Stomach (tissue), 4 donors: ENCODE measurements around the gene TCP1.

Source experiments
- EP300 ChIP-seq: sonication (generic); formaldehyde crosslinking; IDR thresholded peaks from one replicate; pipeline ENCODE4 v1.6.1; 2017; ENCODE audit warnings: antibody characterized with exemption
- TF ChIP-seq, protein P1 (sequence below), 7 experiments: fragments of 450-650 bp in 4 of 7; fragments of 200-600 bp in 3 of 7; sonication (generic) in 3 of 7; IDR thresholded peaks; one replicate each; pipeline ENCODE4 v1.5.1; 2016 to 2019; ENCODE audit warnings: antibody characterized with exemption in 7 of 7, control low read depth in 2 of 7, mild to moderate bottlenecking in 1 of 7

DNA sequence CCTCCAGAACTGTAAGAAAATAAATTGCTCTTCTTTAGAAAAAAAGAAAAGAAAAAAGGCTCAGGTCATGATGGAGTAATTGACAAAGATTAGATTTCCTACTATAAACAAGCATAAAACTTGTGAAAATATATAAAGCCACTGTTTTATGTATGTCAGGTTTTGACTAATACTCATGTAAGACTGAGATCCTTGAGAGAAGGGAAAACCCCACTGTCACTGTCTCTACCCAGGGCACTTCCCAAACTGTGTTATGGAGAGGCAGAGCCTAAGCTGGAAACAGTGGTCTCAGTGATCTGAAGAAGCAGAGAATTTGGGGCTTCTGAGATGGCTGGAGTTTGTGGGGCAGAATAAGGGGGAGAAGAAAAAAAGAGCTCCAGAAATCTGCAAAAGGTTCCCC, 19.9 kb downstream of the TCP1 start:
- no peak for TF ChIP-seq EP300
- TF ChIP-seq, protein P1, sequence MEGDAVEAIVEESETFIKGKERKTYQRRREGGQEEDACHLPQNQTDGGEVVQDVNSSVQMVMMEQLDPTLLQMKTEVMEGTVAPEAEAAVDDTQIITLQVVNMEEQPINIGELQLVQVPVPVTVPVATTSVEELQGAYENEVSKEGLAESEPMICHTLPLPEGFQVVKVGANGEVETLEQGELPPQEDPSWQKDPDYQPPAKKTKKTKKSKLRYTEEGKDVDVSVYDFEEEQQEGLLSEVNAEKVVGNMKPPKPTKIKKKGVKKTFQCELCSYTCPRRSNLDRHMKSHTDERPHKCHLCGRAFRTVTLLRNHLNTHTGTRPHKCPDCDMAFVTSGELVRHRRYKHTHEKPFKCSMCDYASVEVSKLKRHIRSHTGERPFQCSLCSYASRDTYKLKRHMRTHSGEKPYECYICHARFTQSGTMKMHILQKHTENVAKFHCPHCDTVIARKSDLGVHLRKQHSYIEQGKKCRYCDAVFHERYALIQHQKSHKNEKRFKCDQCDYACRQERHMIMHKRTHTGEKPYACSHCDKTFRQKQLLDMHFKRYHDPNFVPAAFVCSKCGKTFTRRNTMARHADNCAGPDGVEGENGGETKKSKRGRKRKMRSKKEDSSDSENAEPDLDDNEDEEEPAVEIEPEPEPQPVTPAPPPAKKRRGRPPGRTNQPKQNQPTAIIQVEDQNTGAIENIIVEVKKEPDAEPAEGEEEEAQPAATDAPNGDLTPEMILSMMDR (IDR thresholded peaks at IDR 0.05): no peak
